ENCODE data around the gene TMA7B. TPM values are rescaled to one million over a fixed set of nuclear protein-coding genes. Genes with fewer than 3 reads are reported as not detected.
A peak's percentile ranks its signal among the peaks of the same experiment; 100 is the strongest.

TMA7B gene
- total RNA-seq, 2 donors from 2014 or later: 0.20 TPM; not detected in 1

DNA sequence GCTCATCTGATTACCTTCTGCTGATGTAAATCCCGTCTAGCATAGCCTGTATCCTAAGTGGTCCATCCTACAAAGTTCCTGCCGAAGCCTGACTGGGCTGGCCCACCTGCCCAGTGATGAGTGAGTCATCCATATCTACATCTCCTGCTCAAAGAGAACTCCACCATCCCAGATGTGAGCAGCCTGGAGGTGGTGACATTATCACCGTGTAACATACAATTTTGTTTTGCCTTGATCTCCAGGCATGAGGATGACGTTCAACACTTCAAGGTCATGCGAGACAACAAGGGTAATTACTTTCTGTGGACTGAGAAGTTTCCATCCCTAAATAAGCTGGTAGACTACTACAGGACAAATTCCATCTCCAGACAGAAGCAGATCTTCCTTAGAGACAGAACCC is 5.6 kb downstream of the TMA7B start:
- intact Hi-C loops (cut with DNase I): no loop called here
- Histone ChIP-seq H3K36me3 (no peaks in the 10 kb centered on the region), H3K4me1 (peaks cover 6% of the 10 kb centered on the region), H3K27me3 (no peaks in the 10 kb centered on the region), H3K27ac (no peak overlapping the region), H3K9me3 (no peaks in the 10 kb centered on the region), H3K9ac (ENCODE audit: low read depth in 2 of 2, low read length in 2 of 2) (no peak overlapping the region), H3K4me3 (no peak overlapping the region)
- no peak for DNase-seq
- TF ChIP-seq, protein P1, sequence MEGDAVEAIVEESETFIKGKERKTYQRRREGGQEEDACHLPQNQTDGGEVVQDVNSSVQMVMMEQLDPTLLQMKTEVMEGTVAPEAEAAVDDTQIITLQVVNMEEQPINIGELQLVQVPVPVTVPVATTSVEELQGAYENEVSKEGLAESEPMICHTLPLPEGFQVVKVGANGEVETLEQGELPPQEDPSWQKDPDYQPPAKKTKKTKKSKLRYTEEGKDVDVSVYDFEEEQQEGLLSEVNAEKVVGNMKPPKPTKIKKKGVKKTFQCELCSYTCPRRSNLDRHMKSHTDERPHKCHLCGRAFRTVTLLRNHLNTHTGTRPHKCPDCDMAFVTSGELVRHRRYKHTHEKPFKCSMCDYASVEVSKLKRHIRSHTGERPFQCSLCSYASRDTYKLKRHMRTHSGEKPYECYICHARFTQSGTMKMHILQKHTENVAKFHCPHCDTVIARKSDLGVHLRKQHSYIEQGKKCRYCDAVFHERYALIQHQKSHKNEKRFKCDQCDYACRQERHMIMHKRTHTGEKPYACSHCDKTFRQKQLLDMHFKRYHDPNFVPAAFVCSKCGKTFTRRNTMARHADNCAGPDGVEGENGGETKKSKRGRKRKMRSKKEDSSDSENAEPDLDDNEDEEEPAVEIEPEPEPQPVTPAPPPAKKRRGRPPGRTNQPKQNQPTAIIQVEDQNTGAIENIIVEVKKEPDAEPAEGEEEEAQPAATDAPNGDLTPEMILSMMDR (IDR thresholded peaks at IDR 0.05): no peak

DNA sequence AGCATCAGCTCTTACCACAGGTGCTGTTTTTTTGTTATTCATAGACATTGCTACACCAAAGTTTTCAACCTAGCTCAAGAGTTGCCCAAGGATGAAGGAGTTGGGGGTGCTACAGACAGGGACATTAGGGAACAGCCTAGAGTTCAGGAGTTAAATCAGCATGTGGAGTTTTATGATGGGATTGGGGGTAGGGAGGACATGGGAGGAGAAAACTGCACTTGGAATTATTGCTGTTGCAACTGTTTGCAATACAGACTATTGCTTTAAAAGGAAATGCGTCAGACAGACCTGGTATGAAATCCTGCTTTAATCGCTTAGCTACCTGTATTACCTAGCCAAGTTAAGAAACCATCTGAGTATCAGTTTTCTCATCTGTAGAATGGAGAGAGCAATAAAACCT is 6.3 kb downstream of the TMA7B start:
- peak; percentile 26 for DNase-seq
- Histone ChIP-seq H3K36me3 (no peaks in the 10 kb centered on the region), H3K4me1 (peaks cover 6% of the 10 kb centered on the region), H3K9ac (ENCODE audit: low read depth in 2 of 2, low read length in 2 of 2) (no peak overlapping the region), H3K4me3 (no peak overlapping the region), H3K27me3 (no peaks in the 10 kb centered on the region), H3K9me3 (no peaks in the 10 kb centered on the region), H3K27ac (peak overlapping the region; percentile 67)
- TF ChIP-seq, protein P1 (IDR thresholded peaks at IDR 0.05): no peak
- intact Hi-C loops (cut with DNase I): no loop called here

DNA sequence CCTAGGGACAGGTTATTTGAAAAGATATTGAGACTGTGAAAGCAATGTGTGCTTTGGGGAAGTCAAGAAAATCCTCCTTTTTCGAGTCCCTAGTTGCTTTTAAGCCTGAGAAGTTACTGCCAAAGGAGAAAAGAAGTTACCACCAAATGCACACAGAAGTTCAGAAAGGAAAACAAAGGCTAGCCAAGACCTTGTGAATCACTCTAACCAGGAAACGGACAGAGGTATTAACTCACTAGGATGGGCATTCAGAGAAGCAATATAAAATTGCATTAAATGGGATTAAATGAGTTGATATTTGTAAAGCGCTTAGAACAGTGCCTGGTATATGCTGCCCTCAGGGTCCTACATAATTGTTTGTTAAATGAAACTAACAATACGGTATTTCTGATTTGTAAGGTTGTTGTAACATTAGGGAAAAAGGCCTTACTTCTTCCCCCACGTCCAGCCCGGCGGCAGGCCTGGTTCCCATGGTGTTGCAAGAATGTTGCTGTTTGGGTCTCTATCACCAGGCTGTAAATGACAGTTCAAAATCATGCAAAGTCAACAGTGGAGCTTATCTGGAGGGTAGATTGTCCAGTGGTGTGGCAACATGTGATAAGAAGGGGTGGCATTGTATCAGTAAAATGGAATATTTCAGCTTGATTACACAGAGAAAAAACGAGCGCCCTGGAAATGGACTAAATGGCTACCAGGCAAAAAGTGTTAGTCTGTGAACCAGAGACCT is 7.1 kb downstream of the TMA7B start:
- peak overlapping the region in 1 of 2 donors; percentile 31 for H3K9ac ChIP-seq (ENCODE audit: low read depth in 2 of 2, low read length in 2 of 2)
- peak; percentile 74 for DNase-seq
- H3K4me3 ChIP-seq: no peak overlapping the region
- peaks cover 6% of the 10 kb centered on the region for H3K4me1 ChIP-seq
- no peaks in the 10 kb centered on the region for H3K36me3 ChIP-seq
- H3K27ac ChIP-seq: peak overlapping the region; percentile 67
- no peaks in the 10 kb centered on the region for H3K9me3 ChIP-seq
- no peaks in the 10 kb centered on the region for H3K27me3 ChIP-seq
- TF ChIP-seq, protein P1 (IDR thresholded peaks at IDR 0.05): no peak
- intact Hi-C loops (cut with DNase I): no loop called here

DNA sequence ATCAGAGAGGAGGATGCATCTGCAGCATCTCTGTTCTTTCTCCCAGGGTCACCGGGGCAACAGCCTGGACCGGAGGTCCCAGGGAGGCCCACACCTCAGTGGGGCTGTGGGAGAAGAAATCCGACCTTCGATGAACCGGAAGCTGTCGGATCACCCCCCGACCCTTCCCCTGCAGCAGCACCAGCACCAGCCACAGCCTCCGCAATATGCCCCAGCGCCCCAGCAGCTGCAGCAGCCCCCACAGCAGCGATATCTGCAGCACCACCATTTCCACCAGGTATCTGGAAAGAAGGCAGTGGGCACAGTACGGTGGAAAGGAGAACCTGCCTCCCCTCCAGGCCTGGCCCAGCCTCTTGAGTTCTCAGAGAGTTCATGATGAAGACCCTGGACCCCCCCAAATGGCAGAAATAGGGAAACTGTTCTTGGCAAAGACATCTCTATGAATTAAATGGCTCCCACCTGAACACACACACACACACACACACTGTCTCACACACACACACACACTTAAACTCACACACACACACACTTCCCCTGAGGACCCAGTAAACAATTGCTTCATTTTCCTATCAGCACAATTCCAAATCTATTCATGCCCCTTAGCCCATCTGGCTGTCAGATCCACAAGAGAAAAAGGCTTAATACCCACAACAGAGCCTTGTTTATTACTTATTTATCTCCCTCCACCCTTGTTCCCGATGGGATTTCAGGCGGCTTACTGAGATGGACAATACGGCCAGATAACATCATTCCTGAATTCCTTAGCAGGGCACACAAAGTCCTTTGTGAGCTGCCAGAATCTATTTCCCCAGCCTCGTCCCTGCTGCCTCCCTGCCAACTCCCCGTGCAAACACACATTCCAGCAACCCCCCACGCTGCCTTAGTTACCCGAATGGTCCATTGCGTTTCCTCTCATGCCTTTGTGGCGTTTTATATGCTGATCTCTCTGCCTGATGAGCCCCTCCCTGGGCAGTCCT is 8.1 kb downstream of the TMA7B start:
- intact Hi-C loops (cut with DNase I): no loop called here
- H3K4me3 ChIP-seq: no peak overlapping the region
- no peak for DNase-seq
- peak overlapping the region in 1 of 2 donors; percentile 31 for H3K9ac ChIP-seq (ENCODE audit: low read depth in 2 of 2, low read length in 2 of 2)
- H3K36me3 ChIP-seq: no peaks in the 10 kb centered on the region
- H3K27ac ChIP-seq: peak overlapping the region; percentile 67
- no peaks in the 10 kb centered on the region for H3K9me3 ChIP-seq
- no peaks in the 10 kb centered on the region for H3K27me3 ChIP-seq
- TF ChIP-seq, protein P1 (IDR thresholded peaks at IDR 0.05): no peak
- peaks cover 6% of the 10 kb centered on the region for H3K4me1 ChIP-seq

DNA sequence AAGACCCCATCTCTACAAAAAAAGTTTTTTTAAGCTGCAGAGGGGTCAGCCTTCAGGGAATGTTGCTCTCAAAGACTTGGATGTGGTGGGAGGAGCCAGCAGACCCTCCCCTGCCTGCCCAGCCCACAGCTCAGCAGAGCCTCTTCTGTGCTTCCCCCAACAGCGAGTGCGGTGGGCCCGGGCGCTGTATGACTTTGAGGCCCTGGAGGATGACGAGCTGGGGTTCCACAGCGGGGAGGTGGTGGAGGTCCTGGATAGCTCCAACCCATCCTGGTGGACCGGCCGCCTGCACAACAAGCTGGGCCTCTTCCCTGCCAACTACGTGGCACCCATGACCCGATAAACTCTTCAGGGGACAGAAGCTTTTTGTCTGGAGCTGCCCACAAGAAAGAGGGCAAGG is 10.5 kb downstream of the TMA7B start:
- intact Hi-C loops (cut with DNase I): no loop called here
- Histone ChIP-seq H3K4me3 (no peak overlapping the region), H3K4me1 (peaks cover 6% of the 10 kb centered on the region), H3K27me3 (no peaks in the 10 kb centered on the region), H3K9me3 (no peaks in the 10 kb centered on the region), H3K36me3 (no peaks in the 10 kb centered on the region), H3K27ac (no peak overlapping the region), H3K9ac (ENCODE audit: low read depth in 2 of 2, low read length in 2 of 2) (no peak overlapping the region)
- TF ChIP-seq, protein P1 (IDR thresholded peaks at IDR 0.05): no peak
- DNase-seq: no peak

All from colonic mucosa (tissue), 4 donors.